GM12878 (cell line): ENCODE measurements around the gene GALNTL6. TPM values are rescaled to one million over a fixed set of nuclear protein-coding genes. Genes with fewer than 3 reads are reported as not detected.

ENCODE experiments used
- ATAC-seq: fragments of 200-7000 bp; cut with Tn5 transposase; 3 replicates; pipeline ENCODE4 v1.9.1; 2020; ENCODE audit warnings: mild to moderate bottlenecking, moderate library complexity
- BruUV-seq: library from RNA; stranded (reverse); fragments of 400-500 nt; replicated peaks from 2 replicates; lab custom pipeline; 2021; lab: Mats Ljungman, UMichigan
- CTCF ChIA-PET: fragments of 300-600 bp; sonication (Branson Sonifier 250); formaldehyde crosslinking; extraction: SDS; loops from one replicate; lab custom pipeline; 2021; ENCODE audit warnings: inconsistent platforms; lab: Yijun Ruan, JAX
- POLR2A ChIA-PET: fragments of 350-600 bp; formaldehyde crosslinking; extraction: SDS; loops from one replicate; lab custom pipeline; 2021; ENCODE audit warnings: inconsistent platforms; lab: Charles Lee
- RAD21 ChIA-PET: fragments of 300-600 bp; sonication (Branson Sonifier 250); formaldehyde crosslinking; loops from one replicate; lab custom pipeline; 2023; ENCODE audit warnings: antibody characterized with exemption; ENCODE audit not compliant: unreplicated experiment; lab: Charles Lee
- SMC1A ChIA-PET: fragments of 300-600 bp; sonication (Branson Sonifier 250); formaldehyde crosslinking; loops from one replicate; lab custom pipeline; 2023; ENCODE audit not compliant: unreplicated experiment, uncharacterized antibody; lab: Charles Lee
- DNase-seq: peaks from one replicate; pipeline ENCODE4 v3.0.0-alpha.2; 2011; ENCODE audit warnings: low read depth, low spot score
- FAIRE-seq: peaks from 3 replicates; lab custom pipeline; 2011; peaks lifted over from hg19 to GRCh38; lab: Jason Lieb, UNC
- H2AFZ ChIP-seq: 2 replicates; pipeline ENCODE4 v1.6.0; 2011; ENCODE audit warnings: low read depth, low read length, control low read depth; ENCODE audit not compliant: control insufficient read depth
- H3K27ac ChIP-seq: 2 replicates; pipeline ENCODE4 v1.5.1; 2011; ENCODE audit warnings: control low read depth; ENCODE audit not compliant: control insufficient read depth, insufficient read depth
- H3K27me3 ChIP-seq, 2 experiments: replicated peaks in 1 of 2; 2 replicates each; pipeline versions ENCODE4 v1.6.0 to v1.6.1; 2011; ENCODE audit warnings: low read length in 1 of 2; ENCODE audit not compliant: control insufficient read depth in 2 of 2, insufficient read depth in 2 of 2
- H3K36me3 ChIP-seq, 2 experiments: 2 replicates each; pipeline ENCODE4 v1.5.1; 2011; ENCODE audit warnings: low read length in 1 of 2; ENCODE audit not compliant: control insufficient read depth in 2 of 2, insufficient read depth in 2 of 2
- H3K4me1 ChIP-seq: 2 replicates; pipeline ENCODE4 v1.6.1; 2011; ENCODE audit warnings: mild to moderate bottlenecking, low read length, moderate library complexity, mixed read lengths; ENCODE audit not compliant: control insufficient read depth, insufficient read depth
- H3K4me2 ChIP-seq: 2 replicates; pipeline ENCODE4 v1.6.0; 2011; ENCODE audit warnings: control low read depth; ENCODE audit not compliant: control insufficient read depth, insufficient read depth
- H3K4me3 ChIP-seq: fragments of 200-600 bp; sonication (generic); 2 replicates; pipeline ENCODE4 v1.5.1; 2016
- H3K79me2 ChIP-seq: 2 replicates; pipeline ENCODE4 v1.6.0; 2011; ENCODE audit warnings: low read length; ENCODE audit not compliant: control insufficient read depth, insufficient read depth
- H3K9ac ChIP-seq: 2 replicates; pipeline ENCODE4 v1.8.0; 2011; ENCODE audit warnings: low read length, control low read depth, mixed read lengths; ENCODE audit not compliant: control insufficient read depth, insufficient read depth
- H3K9me3 ChIP-seq: replicated peaks from 3 replicates; pipeline ENCODE4 v1.5.1; 2011; ENCODE audit warnings: mild to moderate bottlenecking, low read length; ENCODE audit not compliant: control insufficient read depth, insufficient read depth
- H4K20me1 ChIP-seq: 2 replicates; pipeline ENCODE4 v1.6.0; 2011; ENCODE audit not compliant: control insufficient read depth, insufficient read depth
- BACH1 ChIP-seq: fragments of 450-650 bp; IDR thresholded peaks from 2 replicates; pipeline ENCODE4 v1.6.1; 2017; ENCODE audit warnings: mild to moderate bottlenecking, borderline replicate concordance
- BCL11A ChIP-seq: IDR thresholded peaks from 2 replicates; pipeline ENCODE4 v1.6.1; 2011; ENCODE audit warnings: low read depth, low read length
- CBX3 ChIP-seq: fragments of 200-600 bp; sonication (generic); IDR thresholded peaks from 2 replicates; pipeline ENCODE4 v1.6.1; 2016; ENCODE audit warnings: low read depth, borderline replicate concordance
- EGR1 ChIP-seq, 2 experiments: IDR thresholded peaks; 1 replicate in 1 of 2; 2 replicates in 1 of 2; pipeline ENCODE4 v1.6.1; 2011 to 2012; ENCODE audit warnings: low read depth in 2 of 2, low read length in 2 of 2, borderline replicate concordance in 1 of 2, mild to moderate bottlenecking in 1 of 2, moderate library complexity in 1 of 2
- EP300 ChIP-seq, 2 experiments: fragments of 150-350 bp in 1 of 2; IDR thresholded peaks; 2 replicates each; pipeline ENCODE4 v1.6.1; 2011 to 2012; ENCODE audit warnings: low read depth in 2 of 2, low read length in 2 of 2, borderline replicate concordance in 1 of 2, improper control_type of control experiment in 1 of 2, inconsistent platforms in 1 of 2; ENCODE audit not compliant: control insufficient read depth in 1 of 2
- ETV6 ChIP-seq, 2 experiments: fragments of 450-650 bp in 1 of 2; IDR thresholded peaks in 1 of 2; conservative IDR thresholded peaks in 1 of 2; 2 replicates each; pipeline ENCODE4 v1.6.1; 2014; ENCODE audit warnings: antibody characterized with exemption in 1 of 2, borderline replicate concordance in 1 of 2, low read depth in 1 of 2, mild to moderate bottlenecking in 1 of 2, moderate library complexity in 1 of 2
- HDGF ChIP-seq: fragments of 450-650 bp; IDR thresholded peaks from 2 replicates; pipeline ENCODE4 v1.6.1; 2016; ENCODE audit warnings: antibody characterized with exemption
- KDM1A ChIP-seq: fragments of 200-600 bp; sonication (generic); IDR thresholded peaks from 2 replicates; pipeline ENCODE4 v1.6.1; 2016; ENCODE audit warnings: borderline replicate concordance
- MYB ChIP-seq: fragments of 150-350 bp; IDR thresholded peaks from 2 replicates; pipeline ENCODE4 v1.6.1; 2014; ENCODE audit warnings: mild to moderate bottlenecking, low read depth, low read length, borderline replicate concordance
- NR2C1 ChIP-seq: fragments of 450-650 bp; IDR thresholded peaks from 2 replicates; pipeline ENCODE4 v1.6.1; 2017; ENCODE audit warnings: antibody characterized with exemption, mild to moderate bottlenecking, moderate library complexity
- STAT1 ChIP-seq: fragments of 450-650 bp; conservative IDR thresholded peaks from 2 replicates; pipeline ENCODE4 v1.6.1; 2014; ENCODE audit warnings: antibody characterized with exemption, mild to moderate bottlenecking
- SUPT20H ChIP-seq: IDR thresholded peaks from 2 replicates; pipeline ENCODE4 v1.6.1; 2011; ENCODE audit warnings: low read depth, mild to moderate bottlenecking, low read length, moderate library complexity, borderline replicate concordance; ENCODE audit not compliant: control insufficient read depth
- TARDBP ChIP-seq: IDR thresholded peaks from 2 replicates; pipeline ENCODE4 v1.6.1; 2016; ENCODE audit warnings: borderline replicate concordance
- ZNF217 ChIP-seq: fragments of 450-650 bp; IDR thresholded peaks from 2 replicates; pipeline ENCODE4 v1.6.1; 2017; ENCODE audit warnings: antibody characterized with exemption, mild to moderate bottlenecking
- ZNF592 ChIP-seq: fragments of 450-650 bp; IDR thresholded peaks from 2 replicates; pipeline ENCODE4 v1.6.1; 2017; ENCODE audit warnings: mild to moderate bottlenecking, moderate library complexity
- WGBS: methylation state at CpG from one replicate; pipeline ENCODE4 v1.1.6; 2016; ENCODE audit warnings: low lambda C conversion rate; ENCODE audit not compliant: insufficient replicate concordance, insufficient coverage; ENCODE audit errors: missing lambda C conversion rate; 5-methylcytosine and 5-hydroxymethylcytosine counted together
- in situ Hi-C: fragments of 300-500 bp; cut with MboI; formaldehyde crosslinking; loops from 9 replicates; pipeline ENCODE4 v1.14.3; 2018; ENCODE audit warnings: mixed read lengths
- intact Hi-C: fragments of 100-400 bp; cut with micrococcal nuclease; formaldehyde crosslinking; loops from one replicate; pipeline ENCODE4 v1.14.2; 2022; ENCODE audit not compliant: unreplicated experiment
- polyA plus RNA-seq, 11 experiments: library from polyadenylated mRNA; depleted of rRNA in 4 of 11; unstranded in 6 of 11; stranded (reverse) in 5 of 11; fragments of >200 nt; fragmentation: Nextera tagmentation in 4 of 11; fragmentation: Illumina TruSeq in 1 of 11; extraction: Ambion mirVana in 4 of 11; extraction: Trizol in 1 of 11; gene quantifications; 1 replicate in 1 of 11; 2 replicates in 10 of 11; pipeline versions ENCODE4 v1.2.1 to v1.2.3, GENCODE V29; 2011 to 2016; ENCODE audit warnings: inconsistent platforms in 2 of 11, missing spikeins in 2 of 11, low read depth in 1 of 11
- total RNA-seq, 4 experiments: library from RNA; depleted of rRNA in 3 of 4; stranded (reverse); fragments of >200 nt in 3 of 4; fragmentation: Illumina TruSeq in 1 of 4; extraction: Trizol in 1 of 4; gene quantifications; 2 replicates each; pipeline versions ENCODE4 v1.2.1 to v1.2.3, GENCODE V29; 2013 to 2021

The GALNTL6 gene
- total and polyA plus RNA-seq, 10 of the 15 experiments (the other 5 are each of a cell fraction or from before 2014, with no cell fraction given): 0.01 to 0.29 TPM; not detected in 8

- no peak for TF ChIP-seq ETV6 (conservative IDR thresholded peaks at IDR 0.05 in 1 of 2, IDR thresholded peaks at IDR 0.05 in 1 of 2; ENCODE audit: borderline replicate concordance in 1 of 2, low read depth in 1 of 2)
- TF ChIP-seq HDGF: no peak
- no peak for TF ChIP-seq BACH1
- no peaks in the 10 kb centered on the region for H3K36me3 ChIP-seq
- no peak overlapping the region for H3K4me3 ChIP-seq
- SMC1A ChIA-PET: interaction anchor here (1.0 to 1.3 kb wide), 2 partner anchors 17 to 30 kb away, joined by 3 read pairs; no protein-coding TSS in a partner anchor
- H2AFZ ChIP-seq: no peak overlapping the region
- POLR2A ChIA-PET: no interaction called here
- H3K9ac ChIP-seq: no peak overlapping the region
- no peaks in the 10 kb centered on the region for H3K27me3 ChIP-seq
- intact Hi-C loops: no loop called here
- H3K79me2 ChIP-seq: no peaks in the 10 kb centered on the region
- no peaks in the 10 kb centered on the region for H3K4me1 ChIP-seq
- RAD21 ChIA-PET: no interaction called here
- no peaks in the 10 kb centered on the region for H4K20me1 ChIP-seq
- no peak overlapping the region for H3K27ac ChIP-seq
- DNase-seq (no peak), FAIRE-seq (no peak), ATAC-seq (no peak)
- BruUV-seq: no TSS peak
- 0% methylated on average over 1 of the region's 1 CpG for WGBS
- CTCF ChIA-PET: no interaction called here
- in situ Hi-C loops: no loop called here
- no peaks in the 10 kb centered on the region for H3K9me3 ChIP-seq
- no peak overlapping the region for H3K4me2 ChIP-seq
These were observed 1005.7 kb downstream of the GALNTL6 start for GRCh38 chr4:172818901-172819300.

- no peak for ATAC-seq
- Histone ChIP-seq H3K27ac (no peak overlapping the region), H3K36me3 (no peaks in the 10 kb centered on the region), H3K9ac (no peak overlapping the region), H3K4me3 (no peak overlapping the region), H2AFZ (no peak overlapping the region), H3K4me1 (no peaks in the 10 kb centered on the region), H3K79me2 (no peaks in the 10 kb centered on the region), H3K27me3 (no peaks in the 10 kb centered on the region), H3K4me2 (no peak overlapping the region), H4K20me1 (no peaks in the 10 kb centered on the region), H3K9me3 (no peaks in the 10 kb centered on the region)
- ChIA-PET RAD21 (no interaction called here), CTCF (no interaction called here), POLR2A (interaction anchor here (0.6 kb wide), 1 partner anchor 749 kb away, joined by 3 read pairs; no protein-coding TSS in a partner anchor), SMC1A (interaction anchor here (1.0 to 1.3 kb wide), 2 partner anchors 18 to 30 kb away, joined by 3 read pairs; no protein-coding TSS in a partner anchor)
- in situ Hi-C loops (no loop called here), intact Hi-C loops (no loop called here)
- DNase-seq: no peak
- BruUV-seq: no TSS peak
- 0% methylated on average over 1 of the region's 1 CpG for WGBS
- no peak for FAIRE-seq
- TF ChIP-seq EGR1 (IDR thresholded peaks at IDR 0.05; ENCODE audit: borderline replicate concordance in 1 of 2, low read depth in 2 of 2, low read length in 2 of 2) (no peak), STAT1 (no peak), TARDBP (no peak), MYB (no peak), BCL11A (no peak), ZNF592 (no peak), ZNF217 (no peak), EP300 (IDR thresholded peaks at IDR 0.05; ENCODE audit: borderline replicate concordance in 1 of 2, control insufficient read depth in 1 of 2, low read depth in 2 of 2, low read length in 2 of 2) (no peak), KDM1A (no peak), SUPT20H (no peak), CBX3 (no peak), NR2C1 (no peak)
These were observed 1006.1 kb downstream of the GALNTL6 start for GRCh38 chr4:172819353-172819752.
